ENCODE results near the gene HBP1. TPM values are rescaled to one million over a fixed set of nuclear protein-coding genes. Genes with fewer than 3 reads are reported as not detected.

Gene HBP1
- total and polyA plus RNA-seq, 10 donors, result 23.9 to 141 (median 79.5) TPM

- no peak overlapping the region for H3K4me3 ChIP-seq
- DNase-seq, result no peak
- 92 to 97% (median 96%) methylated on average over 4 of the region's 4 CpGs for WGBS, 5 donors
- TF ChIP-seq CTCF (IDR thresholded peaks at IDR 0.05 in 8 of 11, conservative IDR thresholded peaks at IDR 0.05 in 3 of 11) (no peak), POLR2AphosphoS5 (IDR thresholded peaks at IDR 0.05) (no peak), POLR2A (IDR thresholded peaks at IDR 0.05) (no peak)
- no peak overlapping the region for H3K27ac ChIP-seq
- H3K9me3 ChIP-seq, result no peaks in the 10 kb centered on the region
- H3K4me1 ChIP-seq, result peaks cover 3 to 26% (median 12%) of the 10 kb centered on the region in 6 donors
- no peaks in the 10 kb centered on the region for H3K27me3 ChIP-seq (replicated peaks in 1 of 7)
- intact Hi-C loops (cut with DNase I; ENCODE audit: low total_unique reads), result no loop called here
- no peaks in the 10 kb centered on the region for H3K36me3 ChIP-seq
These were observed 45.4 kb upstream of the HBP1 start for GRCh38 chr7:107123392-107123791.

GRCh38 chr7:107125475-107125874 lies 43.3 kb upstream of the HBP1 start:
- H3K27ac ChIP-seq, result peak overlapping the region in 5 of 8 donors; percentile 65 to 84 (median 81)
- H3K4me3 ChIP-seq, result no peak overlapping the region
- H3K27me3 ChIP-seq (replicated peaks in 1 of 7), result no peaks in the 10 kb centered on the region
- intact Hi-C loops (cut with DNase I; ENCODE audit: low total_unique reads), result no loop called here
- no peak for DNase-seq
- H3K4me1 ChIP-seq, result peaks cover 3 to 24% (median 10%) of the 10 kb centered on the region in 6 donors
- WGBS, 5 donors, result 85 to 92% (median 88%) methylated on average over 5 of the region's 5 CpGs
- no peaks in the 10 kb centered on the region for H3K9me3 ChIP-seq
- TF ChIP-seq POLR2A (IDR thresholded peaks at IDR 0.05), result no peak
- no peak for TF ChIP-seq CTCF (IDR thresholded peaks at IDR 0.05 in 8 of 11, conservative IDR thresholded peaks at IDR 0.05 in 3 of 11)
- TF ChIP-seq POLR2AphosphoS5 (IDR thresholded peaks at IDR 0.05), result no peak
- H3K36me3 ChIP-seq, result no peaks in the 10 kb centered on the region

- 91 to 97% (median 95%) methylated on average over 2 of the region's 2 CpGs for WGBS, 5 donors
- TF ChIP-seq POLR2AphosphoS5 (IDR thresholded peaks at IDR 0.05) (no peak), POLR2A (IDR thresholded peaks at IDR 0.05) (no peak), CTCF (IDR thresholded peaks at IDR 0.05 in 8 of 11, conservative IDR thresholded peaks at IDR 0.05 in 3 of 11) (no peak)
- Histone ChIP-seq H3K27ac (no peak overlapping the region), H3K4me1 (peaks cover 3 to 24% (median 10%) of the 10 kb centered on the region in 6 donors), H3K36me3 (no peaks in the 10 kb centered on the region), H3K9me3 (no peaks in the 10 kb centered on the region), H3K27me3 (replicated peaks in 1 of 7) (no peaks in the 10 kb centered on the region), H3K4me3 (no peak overlapping the region)
- DNase-seq, result no peak
- intact Hi-C loops (cut with DNase I; ENCODE audit: low total_unique reads), result no loop called here
These were observed 40.6 kb upstream of the HBP1 start for GRCh38 chr7:107128217-107128616.

GRCh38 chr7:107128748-107129147 lies 40.1 kb upstream of the HBP1 start:
- intact Hi-C loops (cut with DNase I; ENCODE audit: low total_unique reads), result no loop called here

More at GRCh38 chr7:107128748-107129147, 40.1 kb upstream of the HBP1 start:
- TF ChIP-seq CTCF (IDR thresholded peaks at IDR 0.05 in 8 of 11, conservative IDR thresholded peaks at IDR 0.05 in 3 of 11), result no peak
- TF ChIP-seq POLR2A (IDR thresholded peaks at IDR 0.05), result no peak
- no peak for TF ChIP-seq POLR2AphosphoS5 (IDR thresholded peaks at IDR 0.05)
- Histone ChIP-seq H3K4me1 (peaks cover 3 to 24% (median 10%) of the 10 kb centered on the region in 6 donors), H3K36me3 (no peaks in the 10 kb centered on the region), H3K27ac (no peak overlapping the region), H3K4me3 (no peak overlapping the region), H3K9me3 (no peaks in the 10 kb centered on the region), H3K27me3 (replicated peaks in 1 of 7) (no peaks in the 10 kb centered on the region)
- DNase-seq, result no peak
- WGBS, 5 donors, result 92 to 96% (median 95%) methylated on average over 3 of the region's 3 CpGs

Data from spleen (tissue), 11 donors.